Activated CD8-positive, alpha-beta memory T cell treated with anti-CD3 and anti-CD28 coated beads, Interleukin-2, amount 50 U/mL, for 1 hour (primary cell): ENCODE results near the gene TIMP2.
"Not testable (repeated sequence)": the region's sequence is repeated elsewhere in the genome, so short reads cannot be mapped to it uniquely, and the experiment has no call there.

Experiments
- DNase-seq: peaks from one replicate; pipeline ENCODE4 v3.0.0-alpha.2; 2020; ENCODE audit errors: extremely low read depth

TIMP2 gene

GRCh38 chr17:78954684-78955083 is 29.5 kb upstream of the TIMP2 start:
- DNase-seq: no peak

- no peak for DNase-seq
Observed at GRCh38 chr17:78953356-78954350, 28.5 kb upstream of the TIMP2 start.

DNA sequence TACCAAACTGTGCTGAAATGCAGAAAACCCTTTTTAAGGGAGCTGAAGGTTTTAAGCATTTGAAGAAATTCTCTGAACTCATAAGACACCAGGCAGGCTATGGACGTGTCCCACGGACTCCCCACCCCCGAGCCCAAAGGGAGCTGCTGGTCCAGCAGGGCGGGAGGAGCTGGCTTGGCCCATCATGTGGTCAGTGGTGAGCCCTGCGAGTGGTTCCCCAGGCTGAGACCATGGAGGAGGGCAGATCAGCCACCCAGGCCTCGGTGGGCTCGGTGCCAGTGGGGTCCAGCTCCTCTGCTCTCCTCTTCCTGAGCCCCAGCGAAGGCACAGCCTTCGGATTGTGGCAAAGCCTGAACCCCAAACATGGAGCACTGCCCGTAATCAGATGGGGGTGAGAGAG is 27.5 kb upstream of the TIMP2 start:
- DNase-seq: no peak

DNA sequence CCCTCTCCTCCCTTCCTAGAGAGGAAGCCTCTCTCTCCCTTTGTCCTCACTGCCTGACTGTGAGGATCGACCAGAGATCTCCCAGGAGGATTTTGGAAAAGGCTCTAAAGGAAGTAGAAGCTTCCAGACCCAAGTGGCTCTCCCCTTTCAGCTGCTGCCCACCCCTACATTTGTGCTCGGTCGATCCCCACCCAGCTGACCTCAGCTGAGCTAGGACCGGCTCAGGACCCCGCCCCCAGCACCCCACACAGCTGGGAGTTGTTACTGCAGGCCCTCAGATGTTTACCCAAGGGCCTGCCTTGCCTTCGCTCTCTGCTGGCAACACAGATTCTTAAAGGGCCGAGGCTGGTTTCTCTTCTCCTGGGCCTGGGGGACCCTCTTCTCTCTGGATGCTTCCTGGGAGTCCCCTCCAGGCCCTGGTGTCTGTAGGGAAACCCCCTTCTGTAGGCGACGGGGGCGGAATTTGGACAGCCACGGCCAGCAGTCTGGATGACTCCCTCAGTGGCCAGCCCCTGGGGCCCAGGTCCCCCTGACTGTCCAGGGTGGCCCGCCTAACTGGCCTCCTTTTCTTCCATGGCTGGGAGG is 26.9 kb upstream of the TIMP2 start:
- no peak for DNase-seq

DNA sequence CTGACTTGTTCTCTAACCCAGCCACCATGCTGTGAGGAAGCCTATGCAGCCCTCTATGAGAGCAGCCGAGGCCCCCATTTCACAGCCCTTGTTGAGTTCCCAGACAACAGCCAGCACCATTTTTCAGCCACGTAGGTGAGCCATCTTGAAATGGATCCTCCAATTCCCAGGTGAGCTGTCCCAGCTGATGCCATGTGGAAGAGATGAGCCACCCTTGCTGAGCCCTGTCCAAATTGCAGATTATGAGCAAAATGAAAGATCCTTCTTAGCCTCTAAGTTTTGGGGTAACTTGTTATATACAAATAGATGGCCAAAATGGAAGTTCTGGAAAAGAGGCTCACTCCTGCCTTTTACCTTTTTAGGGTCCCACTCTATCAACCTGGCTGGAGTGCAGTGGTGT is 25.7 kb upstream of the TIMP2 start:
- DNase-seq: no peak

- DNase-seq: no peak
Observed at GRCh38 chr17:78947235-78948149, 22.3 kb upstream of the TIMP2 start.

- no peak for DNase-seq
Observed at GRCh38 chr17:78946631-78947030, 21.4 kb upstream of the TIMP2 start.

DNA sequence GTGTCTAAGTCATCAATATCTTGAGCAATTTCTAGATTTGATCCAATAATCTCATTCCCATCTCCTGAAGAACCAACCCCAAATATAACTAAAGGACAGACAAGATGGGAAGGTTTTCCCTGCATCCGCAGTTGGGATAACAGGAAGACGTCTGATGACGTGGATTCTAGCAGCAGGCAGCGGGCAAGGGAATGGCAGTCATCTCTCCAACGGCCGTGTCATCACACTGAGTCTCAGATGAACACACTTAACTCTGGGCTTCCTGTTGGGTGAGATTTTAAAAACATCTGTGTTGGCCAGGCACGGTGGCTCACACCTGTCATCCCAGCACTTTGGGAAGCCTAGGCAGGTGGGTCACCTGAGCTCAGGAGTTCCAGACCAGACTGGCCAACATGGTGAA is 20.9 kb upstream of the TIMP2 start:
- no peak for DNase-seq

- not testable (repeated sequence) for DNase-seq
Observed at GRCh38 chr17:78945455-78945854, 20.3 kb upstream of the TIMP2 start.

GRCh38 chr17:78944956-78945355 is 19.8 kb upstream of the TIMP2 start:
- DNase-seq: no peak

DNA sequence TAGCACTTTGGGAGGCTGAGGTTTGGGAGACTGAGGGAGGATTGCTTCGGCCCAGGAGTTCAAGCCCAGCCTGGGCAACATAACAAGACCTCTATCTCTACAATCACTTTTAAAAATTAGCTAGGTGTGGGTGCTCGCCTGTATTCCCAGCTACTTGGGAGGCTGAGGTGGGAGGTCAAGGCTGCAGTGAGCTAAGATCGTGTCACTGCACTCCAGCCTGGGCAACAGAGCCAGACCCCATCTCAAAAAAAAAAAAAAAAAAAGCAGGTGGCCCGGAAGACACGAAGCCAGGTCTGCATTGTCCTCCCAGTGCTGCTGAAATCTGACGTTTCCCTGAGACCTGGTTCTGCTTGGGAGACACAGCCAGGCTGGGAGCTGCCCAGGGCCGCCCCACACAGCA is 18.8 kb upstream of the TIMP2 start:
- DNase-seq: no peak

DNA sequence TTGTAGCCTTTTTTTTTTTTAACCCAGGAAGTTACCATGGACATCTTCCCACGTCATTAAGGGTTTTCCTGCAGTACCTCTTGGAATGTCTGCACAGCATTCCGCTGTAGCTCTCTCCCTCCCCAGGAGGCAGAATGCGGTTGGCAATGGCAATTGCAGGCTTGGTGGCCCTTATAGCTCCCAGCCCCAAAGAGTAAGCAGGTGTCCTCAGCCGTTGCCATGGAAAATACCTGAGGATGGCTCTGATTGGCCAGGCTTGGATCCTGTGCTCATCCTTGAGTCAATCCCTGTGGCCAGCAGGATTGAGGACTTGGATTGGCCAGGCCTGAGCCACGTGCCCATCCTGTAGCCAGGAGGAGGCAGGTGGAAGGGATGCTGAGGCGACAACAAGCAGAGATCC is 15.5 kb upstream of the TIMP2 start:
- DNase-seq: no peak

- no peak for DNase-seq
Observed at GRCh38 chr17:78940258-78940657, 15.1 kb upstream of the TIMP2 start.

DNA sequence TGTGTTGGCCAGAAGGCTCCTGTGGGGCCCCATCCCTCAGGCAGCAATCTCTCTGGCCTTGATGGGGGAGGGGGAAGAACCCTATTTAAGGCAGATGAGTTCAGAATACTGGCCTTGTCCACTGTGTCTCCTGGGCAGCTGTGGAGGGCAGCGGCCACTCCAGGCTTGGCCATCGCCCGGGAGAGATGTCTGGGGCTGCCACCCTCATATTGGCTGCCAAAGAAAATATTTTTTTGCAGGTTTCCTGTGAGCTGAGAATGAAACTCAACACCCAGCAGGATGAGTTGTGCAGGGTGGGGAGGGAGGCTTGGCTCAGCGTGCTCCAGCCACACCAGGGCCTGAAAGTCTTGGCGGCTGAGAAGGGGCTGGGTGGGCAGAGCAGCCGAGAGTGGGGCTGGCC is 14.4 kb upstream of the TIMP2 start:
- no peak for DNase-seq

GRCh38 chr17:78937561-78937960 is 12.4 kb upstream of the TIMP2 start:
- no peak for DNase-seq

DNA sequence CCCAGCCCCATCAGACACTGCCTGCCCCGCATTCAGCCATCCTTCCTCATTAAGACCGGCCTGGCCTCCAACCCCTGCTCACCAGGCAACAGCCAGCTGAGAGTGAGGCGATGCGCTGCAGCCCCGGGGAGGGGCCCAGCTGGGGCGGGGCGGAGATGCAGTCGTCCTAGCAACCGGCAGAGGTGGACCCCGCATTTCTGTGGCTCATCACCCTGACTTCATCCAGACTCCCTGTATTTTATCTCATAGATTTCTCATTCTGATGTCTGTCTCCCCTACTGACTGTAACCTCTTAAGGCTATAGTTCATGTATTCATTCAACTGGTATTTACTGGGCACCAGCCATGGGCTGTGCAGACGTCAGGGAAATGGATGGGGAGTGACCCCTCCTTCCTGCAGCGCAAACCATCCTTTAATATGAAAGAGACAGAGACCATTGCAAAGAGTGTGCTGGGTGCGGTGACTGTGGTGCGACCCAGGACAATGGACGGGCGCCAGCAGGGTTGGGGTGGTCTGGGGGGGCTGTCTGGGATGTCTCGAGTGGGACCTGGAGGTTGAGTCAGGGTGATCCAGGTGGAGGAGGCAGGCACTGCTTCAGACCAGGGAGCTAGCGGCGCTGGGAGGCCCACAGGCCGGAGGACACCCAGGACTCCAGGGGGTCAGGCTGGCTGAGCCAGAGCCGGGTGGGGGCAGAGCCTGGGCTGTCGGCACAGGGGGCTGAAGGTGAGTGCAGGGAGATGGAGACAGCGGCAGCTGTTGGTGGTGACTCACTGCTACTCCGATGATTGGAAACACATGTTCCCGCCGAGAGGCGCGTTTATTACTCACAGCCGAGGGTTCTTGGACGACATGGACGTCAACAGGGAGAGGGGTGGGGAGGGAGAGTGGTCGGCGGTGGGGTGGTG is 10.5 kb upstream of the TIMP2 start:
- DNase-seq: no peak

- no peak for DNase-seq
Observed at GRCh38 chr17:78934681-78935418, 9.7 kb upstream of the TIMP2 start.

GRCh38 chr17:78933959-78934568 is 8.9 kb upstream of the TIMP2 start:
- DNase-seq: no peak

DNA sequence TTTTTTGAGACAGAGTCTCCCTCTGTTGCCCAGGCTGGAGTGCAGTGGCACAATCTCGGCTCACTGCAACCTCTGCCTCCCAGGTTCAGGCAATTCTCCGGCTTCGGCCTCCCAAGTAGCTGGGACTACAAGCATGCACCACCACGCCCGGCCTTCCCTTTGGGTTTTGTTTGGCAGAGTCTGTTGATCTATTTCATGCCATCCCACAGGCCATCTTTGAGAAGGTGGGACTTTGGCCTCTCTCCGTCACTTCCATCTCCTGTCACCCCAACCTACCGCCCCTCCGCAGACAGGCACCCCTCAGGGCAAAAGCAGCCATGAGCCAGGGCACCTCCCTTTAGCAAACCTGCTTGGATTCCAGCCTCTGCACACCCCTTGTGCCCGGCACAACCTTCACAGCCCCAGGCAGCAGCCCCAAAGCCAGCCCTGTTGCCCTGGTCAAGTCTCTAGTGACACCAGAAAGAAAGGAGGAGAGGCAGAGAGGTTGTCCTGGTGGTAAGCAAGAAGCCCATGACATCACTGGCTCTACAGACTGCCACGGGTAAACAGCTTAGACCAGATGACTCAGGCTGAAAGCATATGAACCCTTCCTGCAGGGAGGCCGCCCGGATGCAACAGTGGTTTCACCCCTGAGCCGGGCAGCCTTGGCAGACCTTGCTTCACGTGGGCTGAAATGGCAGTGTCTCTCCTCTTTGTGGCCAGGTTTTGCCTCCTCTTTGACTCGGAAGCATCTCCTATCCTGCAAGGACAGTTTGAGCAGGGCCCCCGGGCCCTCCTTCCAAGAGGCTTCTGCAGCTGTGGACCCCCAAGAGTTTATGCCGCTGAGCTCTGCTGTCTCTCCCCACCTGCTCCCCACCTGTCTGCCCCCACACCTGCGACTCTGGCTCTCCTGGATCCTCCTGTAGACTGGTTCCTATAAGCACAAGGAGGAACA is 8.1 kb upstream of the TIMP2 start:
- DNase-seq: no peak
